ENCODE measurements around the gene SLC39A6.
"Not testable (repeated sequence)": the region's sequence is repeated elsewhere in the genome, so short reads cannot be mapped to it uniquely, and the experiment has no call there.

The SLC39A6 gene, protein sequence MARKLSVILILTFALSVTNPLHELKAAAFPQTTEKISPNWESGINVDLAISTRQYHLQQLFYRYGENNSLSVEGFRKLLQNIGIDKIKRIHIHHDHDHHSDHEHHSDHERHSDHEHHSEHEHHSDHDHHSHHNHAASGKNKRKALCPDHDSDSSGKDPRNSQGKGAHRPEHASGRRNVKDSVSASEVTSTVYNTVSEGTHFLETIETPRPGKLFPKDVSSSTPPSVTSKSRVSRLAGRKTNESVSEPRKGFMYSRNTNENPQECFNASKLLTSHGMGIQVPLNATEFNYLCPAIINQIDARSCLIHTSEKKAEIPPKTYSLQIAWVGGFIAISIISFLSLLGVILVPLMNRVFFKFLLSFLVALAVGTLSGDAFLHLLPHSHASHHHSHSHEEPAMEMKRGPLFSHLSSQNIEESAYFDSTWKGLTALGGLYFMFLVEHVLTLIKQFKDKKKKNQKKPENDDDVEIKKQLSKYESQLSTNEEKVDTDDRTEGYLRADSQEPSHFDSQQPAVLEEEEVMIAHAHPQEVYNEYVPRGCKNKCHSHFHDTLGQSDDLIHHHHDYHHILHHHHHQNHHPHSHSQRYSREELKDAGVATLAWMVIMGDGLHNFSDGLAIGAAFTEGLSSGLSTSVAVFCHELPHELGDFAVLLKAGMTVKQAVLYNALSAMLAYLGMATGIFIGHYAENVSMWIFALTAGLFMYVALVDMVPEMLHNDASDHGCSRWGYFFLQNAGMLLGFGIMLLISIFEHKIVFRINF

GRCh38 chr18:36129300-36130038 lies at the start of gene SLC39A6, which contains the start of gene ELP2:
SLC39A6 (minus strand) TSS chr18:36129340; CDS start chr18:36127007, 2,333 bp downstream.
ELP2 (plus strand) TSS chr18:36129899; CDS start chr18:36129934, 35 bp downstream.
- peak; percentile 88 to 94 (median 92) for DNase-seq

GRCh38 chr18:36177913-36178312 lies 48.8 kb upstream of the SLC39A6 start:
- no peak for DNase-seq

- DNase-seq, result no peak
These were observed 47.6 kb upstream of the SLC39A6 start for GRCh38 chr18:36176711-36177110.

GRCh38 chr18:36176177-36176584 lies 47.0 kb upstream of the SLC39A6 start:
- no peak for DNase-seq

GRCh38 chr18:36175481-36175880 lies 46.3 kb upstream of the SLC39A6 start:
- no peak for DNase-seq

- no peak for DNase-seq
These were observed 40.8 kb upstream of the SLC39A6 start for GRCh38 chr18:36169938-36170337.

- DNase-seq, result not testable (repeated sequence)
These were observed 39.2 kb upstream of the SLC39A6 start for GRCh38 chr18:36168296-36168695.

DNA sequence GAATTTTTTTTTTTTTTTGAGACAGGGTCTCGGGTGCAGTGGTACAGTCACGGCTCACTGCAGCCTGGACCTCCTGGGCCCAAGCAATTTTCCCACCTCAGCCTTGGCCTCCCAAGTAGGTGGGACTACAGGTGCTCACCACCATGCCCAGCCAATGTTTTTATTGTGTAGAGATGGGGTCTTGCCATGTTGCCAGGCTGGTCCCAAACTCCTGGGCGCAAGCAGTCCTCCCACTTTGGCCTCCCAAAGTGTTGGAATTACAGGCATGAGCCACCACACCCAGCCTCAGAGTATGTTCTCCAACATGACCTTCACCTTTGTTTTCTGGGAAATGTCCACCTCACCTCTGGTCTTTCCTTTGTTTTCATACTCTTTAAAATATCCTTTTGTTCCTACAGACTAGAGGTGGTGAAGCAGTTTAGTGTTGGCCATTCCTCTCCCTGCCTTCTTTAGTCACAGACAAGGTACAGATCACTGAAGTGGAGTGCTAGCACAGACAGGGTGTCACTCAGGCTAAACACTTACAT lies 38.6 kb upstream of the SLC39A6 start:
- no peak for DNase-seq

- DNase-seq, result no peak
These were observed 33.8 kb upstream of the SLC39A6 start for GRCh38 chr18:36162981-36163380.

GRCh38 chr18:36160959-36161371 lies 31.8 kb upstream of the SLC39A6 start:
- DNase-seq, result no peak

DNA sequence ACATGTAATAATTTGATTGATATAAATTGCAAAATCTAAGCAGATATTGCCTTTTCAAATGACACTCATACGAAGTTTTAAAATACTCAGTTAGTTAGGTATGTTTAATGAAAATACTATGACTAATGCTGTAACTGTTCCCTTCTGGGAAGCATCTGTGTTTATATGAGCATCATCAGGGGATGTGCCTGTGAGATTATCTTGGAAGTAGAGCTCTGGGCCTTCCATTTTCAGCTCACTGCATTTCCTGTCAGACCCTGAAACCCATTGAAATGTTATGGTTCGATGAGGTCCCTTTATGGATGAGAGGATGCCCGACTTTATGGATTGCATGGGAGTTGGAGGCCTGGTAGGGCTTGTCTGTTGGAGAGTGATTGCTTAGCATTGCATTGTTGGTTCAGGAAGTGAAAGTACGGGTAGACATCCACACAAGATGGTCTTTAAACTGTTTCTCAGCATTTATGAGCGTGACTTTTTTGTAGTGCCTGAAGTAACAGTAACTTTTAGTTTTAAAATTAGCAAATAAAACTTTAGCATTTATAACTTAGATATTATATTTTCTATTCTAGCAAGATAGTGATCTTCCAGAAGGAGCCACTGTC lies 29.2 kb upstream of the SLC39A6 start:
- DNase-seq, result no peak

DNA sequence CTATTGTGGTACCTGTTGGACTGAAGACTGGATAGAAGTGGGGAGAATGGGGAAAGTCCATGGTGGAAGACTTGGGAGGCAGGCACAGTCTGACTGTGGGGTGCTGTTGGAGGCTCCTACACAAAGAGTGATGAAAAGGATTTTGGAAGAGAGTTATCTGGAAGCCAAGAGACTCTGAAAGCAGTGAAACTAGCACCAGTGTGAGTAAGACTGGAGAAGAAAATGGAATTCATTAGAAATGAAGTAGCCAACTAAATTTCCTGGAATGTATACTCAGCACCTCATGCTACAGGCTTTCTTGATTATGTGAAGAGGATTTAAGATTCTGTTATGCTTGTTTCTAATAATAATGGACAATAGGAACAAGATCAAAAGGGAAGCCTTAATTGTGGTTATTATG lies 28.3 kb upstream of the SLC39A6 start:
- no peak for DNase-seq

DNA sequence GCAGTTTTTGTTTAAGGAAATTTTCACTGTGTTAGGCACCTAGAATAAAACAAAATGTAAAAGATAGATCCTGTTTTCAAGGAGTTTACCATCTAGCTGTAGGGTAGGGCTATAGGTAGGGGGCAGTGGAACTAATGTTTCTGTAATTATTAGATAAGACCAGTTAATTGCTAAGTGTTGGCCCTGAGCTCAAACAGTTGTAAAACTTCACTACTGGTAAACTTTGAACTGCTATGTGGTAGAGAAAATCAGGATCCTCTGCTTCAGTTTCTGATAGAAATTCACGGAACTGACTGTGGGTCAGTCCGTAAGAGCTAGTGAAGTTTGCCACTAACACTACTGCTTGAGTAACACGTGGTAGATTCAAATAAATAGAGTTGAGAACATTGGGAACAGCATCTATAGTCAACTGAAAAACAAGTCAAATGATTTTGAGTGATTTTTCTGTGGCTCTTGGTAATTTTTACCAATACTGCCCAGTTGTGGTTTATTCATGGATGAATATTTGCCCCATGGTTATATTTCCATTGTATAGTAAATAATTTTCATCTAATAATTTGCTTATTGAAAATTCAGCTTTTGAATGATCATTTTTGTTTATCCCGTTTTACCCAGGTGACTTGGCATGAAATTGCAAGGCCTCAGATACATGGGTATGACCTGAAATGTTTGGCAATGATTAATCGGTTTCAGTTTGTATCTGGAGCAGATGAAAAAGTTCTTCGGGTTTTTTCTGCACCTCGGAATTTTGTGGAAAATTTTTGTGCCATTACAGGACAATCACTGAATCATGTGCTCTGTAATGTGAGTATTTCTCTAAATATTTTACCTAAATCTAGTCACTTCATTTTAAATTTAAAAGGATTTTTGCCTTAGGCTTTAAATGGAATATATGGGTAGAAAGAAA lies 27.0 kb upstream of the SLC39A6 start:
- DNase-seq, result no peak

- no peak for DNase-seq
These were observed 24.6 kb upstream of the SLC39A6 start for GRCh38 chr18:36153771-36154170.

- no peak for DNase-seq
These were observed 24.1 kb upstream of the SLC39A6 start for GRCh38 chr18:36153203-36153602.

GRCh38 chr18:36152781-36153180 lies 23.6 kb upstream of the SLC39A6 start:
- no peak for DNase-seq

- no peak for DNase-seq
These were observed 20.6 kb upstream of the SLC39A6 start for GRCh38 chr18:36149514-36150289.

GRCh38 chr18:36143391-36143790 lies 14.3 kb upstream of the SLC39A6 start:
- DNase-seq, result no peak

- DNase-seq, result no peak
These were observed 13.6 kb upstream of the SLC39A6 start for GRCh38 chr18:36142751-36143150.

DNA sequence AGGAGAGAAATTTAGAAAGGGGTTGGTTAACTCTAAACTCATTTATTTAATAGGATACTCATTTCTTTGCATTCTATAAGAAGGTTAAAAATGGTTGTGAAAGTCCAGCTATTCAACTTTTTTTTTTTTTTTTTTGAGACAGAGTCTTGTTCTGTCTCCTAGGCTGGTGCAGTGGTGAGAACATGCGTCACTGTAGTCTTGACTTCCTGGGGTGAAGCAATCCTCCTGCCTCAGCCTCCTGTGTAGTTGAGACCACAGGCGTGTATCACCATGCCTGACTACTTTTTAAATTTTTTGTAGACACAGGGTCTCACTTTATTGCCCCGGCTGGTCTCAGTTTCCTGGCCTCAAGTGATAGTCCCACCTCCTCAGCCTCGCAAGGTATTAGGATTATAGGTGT lies 12.4 kb upstream of the SLC39A6 start:
- no peak for DNase-seq

- DNase-seq, result no peak
These were observed 10.1 kb upstream of the SLC39A6 start for GRCh38 chr18:36139245-36139644.
